Measurements from ENCODE around the gene NFATC1.

NFATC1 gene

DNA sequence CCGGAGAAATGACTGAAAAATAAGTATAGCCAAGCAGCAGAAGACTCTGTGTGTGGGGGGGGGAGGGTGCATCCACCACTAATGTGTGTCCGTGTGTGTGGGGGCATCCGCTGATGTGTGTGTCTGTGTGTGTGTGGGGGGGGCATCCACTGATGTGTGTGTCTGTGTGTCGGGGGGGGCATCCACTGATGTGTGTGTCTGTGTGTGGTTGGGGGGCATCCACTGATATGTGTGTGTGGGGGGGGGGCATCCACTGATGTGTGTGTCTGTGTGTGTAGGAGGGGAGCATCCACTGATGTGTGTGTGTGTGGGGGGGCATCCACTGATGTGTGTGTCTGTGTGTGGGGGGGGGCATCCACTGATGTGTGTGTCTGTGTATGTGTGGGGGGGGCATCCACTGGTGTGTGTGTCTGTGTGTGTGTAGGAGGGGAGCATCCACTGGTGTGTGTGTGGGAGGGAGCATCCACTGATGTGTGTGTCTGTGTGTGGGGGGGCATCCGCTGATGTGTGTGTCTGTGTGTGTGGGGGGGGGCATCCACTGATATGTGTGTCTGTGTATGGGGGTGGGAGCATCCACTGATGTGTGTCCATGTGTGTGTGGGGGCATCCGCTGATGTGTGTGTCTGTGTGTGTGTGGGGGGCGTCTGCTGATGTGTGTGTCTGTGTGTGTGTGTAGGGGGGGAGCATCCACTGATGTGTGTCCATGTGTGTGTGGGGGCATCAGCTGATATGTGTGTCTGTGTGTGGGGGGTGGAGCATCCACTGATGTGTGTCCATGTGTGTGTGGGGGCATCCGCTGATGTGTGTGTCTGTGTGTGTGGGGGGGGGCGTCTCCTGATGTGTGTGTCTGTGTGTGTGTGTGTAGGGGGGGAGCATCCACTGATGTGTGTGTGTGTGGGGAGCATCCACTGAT is 125.0 kb downstream of the NFATC1 start:
- Histone ChIP-seq H3K9ac (ENCODE audit: low read depth, low read length) (no peak overlapping the region), H3K9me3 (ENCODE audit: control insufficient read depth, insufficient read depth, low read length) (no peaks in the 10 kb centered on the region), H3K4me1 (ENCODE audit: control insufficient read depth, insufficient read depth, low read length) (no peaks in the 10 kb centered on the region)

DNA sequence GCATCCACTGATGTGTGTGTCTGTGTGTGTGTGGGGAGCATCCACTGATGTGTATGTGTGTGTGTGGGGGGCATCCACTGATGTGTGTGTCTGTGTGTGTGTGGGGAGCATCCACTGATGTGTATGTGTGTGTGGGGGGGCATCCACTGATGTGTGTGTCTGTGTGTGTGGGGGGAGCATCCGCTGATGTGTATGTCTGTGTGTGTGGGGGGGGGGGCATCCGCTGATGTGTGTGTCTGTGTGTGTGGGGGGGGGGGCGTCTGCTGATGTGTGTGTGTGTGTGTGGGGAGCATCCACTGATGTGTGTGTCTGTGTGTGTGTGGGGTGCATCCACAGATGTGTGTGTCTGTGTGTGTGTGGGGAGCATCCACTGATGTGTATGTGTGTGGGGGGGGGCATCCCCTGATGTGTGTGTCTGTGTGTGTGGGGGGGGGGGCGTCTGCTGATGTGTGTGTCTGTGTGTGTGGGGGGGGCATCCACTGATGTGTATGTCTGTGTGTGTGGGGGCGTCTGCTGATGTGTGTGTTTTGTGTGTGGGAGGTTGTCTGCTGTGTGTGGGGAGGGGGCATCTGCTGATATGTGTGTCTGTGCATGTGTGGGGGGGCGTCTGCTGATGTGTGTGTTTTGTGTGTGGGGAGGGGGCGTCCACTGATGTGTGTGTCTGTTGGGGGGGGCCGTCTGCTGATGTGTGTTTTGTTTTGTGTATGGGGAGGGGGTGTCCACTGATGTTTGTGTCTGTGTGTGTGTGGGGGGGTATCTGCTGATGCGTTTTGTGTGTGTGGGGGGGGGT is 125.9 kb downstream of the NFATC1 start:
- Histone ChIP-seq H3K4me1 (ENCODE audit: control insufficient read depth, insufficient read depth, low read length) (no peaks in the 10 kb centered on the region), H3K36me3 (ENCODE audit: control insufficient read depth, insufficient read depth, low read length) (no peaks in the 10 kb centered on the region), H3K27me3 (ENCODE audit: control insufficient read depth, insufficient read depth, low read length) (no peaks in the 10 kb centered on the region), H3K9me3 (ENCODE audit: control insufficient read depth, insufficient read depth, low read length) (no peaks in the 10 kb centered on the region), H3K4me3 (ENCODE audit: low read depth, low read length) (no peak overlapping the region), H3K9ac (ENCODE audit: low read depth, low read length) (no peak overlapping the region)

More for the DNA sequence above, 125.0 kb downstream of the NFATC1 start:
- Histone ChIP-seq H3K4me3 (ENCODE audit: low read depth, low read length) (no peak overlapping the region), H3K36me3 (ENCODE audit: control insufficient read depth, insufficient read depth, low read length) (no peaks in the 10 kb centered on the region), H3K27me3 (ENCODE audit: control insufficient read depth, insufficient read depth, low read length) (no peaks in the 10 kb centered on the region)

DNA sequence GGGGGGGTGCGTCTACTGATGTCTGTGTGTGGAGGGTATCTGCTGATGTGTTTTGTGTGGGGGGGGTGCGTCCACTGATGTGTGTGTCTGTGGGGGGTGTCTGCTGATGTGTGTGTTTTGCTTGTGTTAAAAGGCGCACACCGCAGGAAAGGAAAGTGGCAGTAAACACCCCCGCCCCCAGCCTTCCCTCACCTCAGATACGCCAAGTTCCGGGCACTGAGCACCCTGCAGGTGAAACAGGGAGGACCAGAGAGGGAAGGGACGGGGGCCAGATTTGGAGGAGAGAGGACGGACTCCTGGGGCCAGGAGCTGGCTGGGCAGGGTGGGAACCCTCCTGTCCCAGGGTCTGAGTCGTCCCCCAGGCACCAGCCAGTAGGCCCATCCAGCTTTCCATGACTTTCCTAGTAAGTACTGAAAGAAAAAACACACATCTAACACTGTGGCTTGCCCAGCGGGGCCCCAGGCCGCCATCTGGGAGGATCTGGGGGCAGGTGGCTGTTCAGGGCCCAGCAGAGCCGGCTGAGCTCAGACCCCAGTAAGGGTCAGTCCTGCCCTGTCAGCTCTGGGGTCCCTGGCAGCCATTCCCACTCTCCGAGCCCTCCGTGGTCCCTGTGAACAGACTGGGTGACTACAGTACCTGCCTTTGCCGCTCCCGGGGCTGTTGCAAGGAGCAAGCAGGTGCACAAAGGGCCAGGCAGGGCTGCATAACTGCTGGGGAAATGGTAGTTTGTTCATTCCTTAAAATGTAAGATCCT is 126.9 kb downstream of the NFATC1 start:
- no peaks in the 10 kb centered on the region for H3K36me3 ChIP-seq (ENCODE audit: control insufficient read depth, insufficient read depth, low read length)
- H3K9ac ChIP-seq (ENCODE audit: low read depth, low read length), result no peak overlapping the region
- H3K9me3 ChIP-seq (ENCODE audit: control insufficient read depth, insufficient read depth, low read length), result no peaks in the 10 kb centered on the region
- no peak overlapping the region for H3K4me3 ChIP-seq (ENCODE audit: low read depth, low read length)
- H3K27me3 ChIP-seq (ENCODE audit: control insufficient read depth, insufficient read depth, low read length), result no peaks in the 10 kb centered on the region
- no peaks in the 10 kb centered on the region for H3K4me1 ChIP-seq (ENCODE audit: control insufficient read depth, insufficient read depth, low read length)

DNA sequence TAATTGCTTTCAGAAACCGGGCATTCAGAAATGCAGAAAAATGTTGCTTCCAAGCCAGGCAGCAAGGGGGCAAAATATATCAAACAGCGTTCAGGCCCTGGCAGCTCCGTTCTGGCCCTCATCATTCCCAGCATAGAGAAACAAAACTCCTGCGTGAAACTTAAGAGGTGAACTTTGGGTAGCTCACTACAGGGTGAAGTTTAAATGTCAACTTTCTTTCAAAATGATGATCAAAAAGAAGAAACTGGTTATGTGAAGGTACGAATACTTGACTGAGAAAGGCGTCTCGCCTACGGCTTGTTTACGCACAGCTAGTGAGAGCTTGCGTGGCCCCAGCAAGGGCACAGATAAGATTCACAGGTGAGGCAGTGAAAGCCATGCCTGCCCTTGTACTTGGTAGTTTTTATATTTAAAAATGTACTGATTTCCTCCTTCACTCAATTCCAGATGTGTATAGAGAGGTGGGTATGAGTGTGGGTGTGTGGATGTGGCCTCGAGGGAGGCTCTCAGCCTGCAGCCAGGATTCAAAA is 127.5 kb downstream of the NFATC1 start:
- Histone ChIP-seq H3K9me3 (ENCODE audit: control insufficient read depth, insufficient read depth, low read length) (no peaks in the 10 kb centered on the region), H3K36me3 (ENCODE audit: control insufficient read depth, insufficient read depth, low read length) (no peaks in the 10 kb centered on the region), H3K27me3 (ENCODE audit: control insufficient read depth, insufficient read depth, low read length) (no peaks in the 10 kb centered on the region), H3K4me1 (ENCODE audit: control insufficient read depth, insufficient read depth, low read length) (no peaks in the 10 kb centered on the region), H3K9ac (ENCODE audit: low read depth, low read length) (no peak overlapping the region), H3K4me3 (ENCODE audit: low read depth, low read length) (no peak overlapping the region)

DNA sequence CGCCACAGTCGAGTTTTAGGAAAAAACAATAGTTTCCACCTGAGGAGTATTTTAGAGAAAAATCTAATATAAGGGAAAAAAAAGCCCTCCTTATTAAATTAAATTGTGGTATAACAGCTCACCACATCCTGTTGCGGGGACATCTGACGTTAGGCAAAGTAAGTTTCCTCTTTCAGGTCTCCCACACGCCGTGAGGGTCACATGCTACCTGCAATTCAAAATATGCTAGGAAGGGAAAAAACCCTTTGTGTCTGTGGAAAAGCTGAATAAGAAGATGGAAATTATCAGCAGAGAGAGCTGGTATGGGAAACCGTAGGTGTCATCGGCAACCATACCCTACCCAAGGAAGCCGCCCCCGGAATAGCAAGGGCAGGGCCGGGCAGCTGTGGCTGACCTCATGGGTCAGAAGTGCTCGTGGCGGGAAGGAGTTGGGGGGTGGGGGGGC is 128.0 kb downstream of the NFATC1 start:
- Histone ChIP-seq H3K4me1 (ENCODE audit: control insufficient read depth, insufficient read depth, low read length) (no peaks in the 10 kb centered on the region), H3K9ac (ENCODE audit: low read depth, low read length) (no peak overlapping the region), H3K36me3 (ENCODE audit: control insufficient read depth, insufficient read depth, low read length) (no peaks in the 10 kb centered on the region), H3K9me3 (ENCODE audit: control insufficient read depth, insufficient read depth, low read length) (no peaks in the 10 kb centered on the region), H3K4me3 (ENCODE audit: low read depth, low read length) (no peak overlapping the region), H3K27me3 (ENCODE audit: control insufficient read depth, insufficient read depth, low read length) (no peaks in the 10 kb centered on the region)

DNA sequence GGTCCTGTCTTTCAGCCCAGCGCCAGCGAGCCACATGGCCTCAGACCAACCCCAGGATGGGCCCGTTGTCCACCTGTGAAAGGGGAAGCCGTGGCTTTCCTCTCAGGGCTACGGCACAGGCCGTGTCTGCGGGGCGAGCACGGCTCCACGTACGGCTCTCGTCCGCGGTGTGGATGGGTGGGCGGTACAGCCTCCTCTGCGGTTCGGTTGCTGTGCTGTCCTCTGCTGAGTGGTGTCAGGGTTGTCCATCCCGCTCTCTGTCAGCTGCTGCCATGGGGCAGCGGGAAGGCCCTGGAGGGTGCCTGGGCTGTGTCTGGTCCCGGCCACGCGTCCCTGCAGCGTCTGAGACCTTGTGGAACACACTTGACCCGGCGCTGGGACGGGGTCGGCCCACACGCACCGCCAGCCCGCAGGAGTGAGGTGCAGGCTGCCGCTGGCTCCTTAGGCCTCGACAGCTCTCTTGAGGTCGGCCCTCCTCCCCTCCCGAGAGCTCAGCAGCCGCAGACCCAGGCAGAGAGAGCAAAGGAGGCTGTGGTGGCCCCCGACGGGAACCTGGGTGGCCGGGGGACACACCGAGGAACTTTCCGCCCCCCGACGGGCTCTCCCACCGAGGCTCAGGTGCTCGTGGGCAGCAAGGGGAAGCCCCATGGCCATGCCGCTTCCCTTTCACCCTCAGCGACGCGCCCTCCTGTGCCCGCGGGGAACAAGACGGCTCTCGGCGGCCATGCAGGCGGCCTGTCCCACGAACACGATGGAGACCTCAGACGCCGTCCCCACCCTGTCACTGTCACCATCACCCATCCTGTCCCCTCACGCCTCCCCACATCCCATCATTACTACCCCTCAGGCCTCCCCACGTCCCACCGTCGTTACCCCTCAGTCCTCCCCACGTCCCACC is 128.7 kb downstream of the NFATC1 start:
- no peak overlapping the region for H3K4me3 ChIP-seq (ENCODE audit: low read depth, low read length)
- no peak overlapping the region for H3K9ac ChIP-seq (ENCODE audit: low read depth, low read length)
- no peaks in the 10 kb centered on the region for H3K4me1 ChIP-seq (ENCODE audit: control insufficient read depth, insufficient read depth, low read length)
- no peaks in the 10 kb centered on the region for H3K27me3 ChIP-seq (ENCODE audit: control insufficient read depth, insufficient read depth, low read length)
- no peaks in the 10 kb centered on the region for H3K36me3 ChIP-seq (ENCODE audit: control insufficient read depth, insufficient read depth, low read length)
- no peaks in the 10 kb centered on the region for H3K9me3 ChIP-seq (ENCODE audit: control insufficient read depth, insufficient read depth, low read length)

DNA sequence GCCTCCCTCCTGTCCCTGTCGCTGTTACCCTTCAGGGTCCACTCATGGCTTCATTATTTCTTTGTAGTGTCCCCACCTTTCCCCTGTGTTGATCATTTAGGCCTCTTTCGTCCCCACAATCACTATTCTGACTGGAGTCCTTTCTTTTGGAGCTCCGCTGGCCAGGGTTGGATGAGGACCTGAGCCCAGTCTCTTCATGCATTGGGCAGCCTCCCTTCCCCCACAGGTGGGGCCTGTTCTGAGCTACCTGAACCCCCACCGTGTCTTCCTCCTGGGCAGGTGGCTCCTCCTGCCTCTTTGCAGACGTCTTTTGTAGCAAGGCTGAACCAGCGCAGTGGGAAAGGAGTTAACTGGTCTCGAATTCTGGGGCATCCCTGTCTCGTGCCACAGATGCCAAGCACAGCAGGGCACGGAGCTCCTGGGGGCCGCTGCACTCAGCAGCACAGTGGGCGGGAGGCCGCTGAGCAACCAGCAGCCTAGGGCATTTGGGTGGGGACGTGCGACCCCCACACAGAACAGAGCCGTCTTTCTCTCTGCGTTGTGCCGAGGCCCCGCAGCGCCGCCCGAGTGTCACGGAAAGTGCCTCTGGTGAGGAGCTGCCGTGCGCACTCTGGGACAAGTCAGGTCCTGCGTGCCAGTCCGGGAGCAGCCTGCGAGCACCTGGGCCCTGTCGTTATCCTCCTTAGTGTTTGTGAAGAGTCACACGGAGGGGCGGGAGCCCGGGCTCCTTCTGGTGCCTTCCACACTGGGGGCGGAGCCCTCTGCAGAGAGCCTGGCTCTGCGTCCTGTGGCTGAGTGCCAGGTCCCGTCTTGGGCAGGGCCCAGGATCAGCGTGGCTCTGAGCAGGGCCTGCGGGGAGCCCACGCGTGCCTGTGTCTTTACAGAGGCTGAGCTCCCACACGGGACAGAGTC is 130.1 kb downstream of the NFATC1 start:
- Histone ChIP-seq H3K9me3 (ENCODE audit: control insufficient read depth, insufficient read depth, low read length) (no peaks in the 10 kb centered on the region), H3K36me3 (ENCODE audit: control insufficient read depth, insufficient read depth, low read length) (no peaks in the 10 kb centered on the region), H3K27me3 (ENCODE audit: control insufficient read depth, insufficient read depth, low read length) (no peaks in the 10 kb centered on the region), H3K9ac (ENCODE audit: low read depth, low read length) (no peak overlapping the region), H3K4me3 (ENCODE audit: low read depth, low read length) (no peak overlapping the region), H3K4me1 (ENCODE audit: control insufficient read depth, insufficient read depth, low read length) (no peaks in the 10 kb centered on the region)

DNA sequence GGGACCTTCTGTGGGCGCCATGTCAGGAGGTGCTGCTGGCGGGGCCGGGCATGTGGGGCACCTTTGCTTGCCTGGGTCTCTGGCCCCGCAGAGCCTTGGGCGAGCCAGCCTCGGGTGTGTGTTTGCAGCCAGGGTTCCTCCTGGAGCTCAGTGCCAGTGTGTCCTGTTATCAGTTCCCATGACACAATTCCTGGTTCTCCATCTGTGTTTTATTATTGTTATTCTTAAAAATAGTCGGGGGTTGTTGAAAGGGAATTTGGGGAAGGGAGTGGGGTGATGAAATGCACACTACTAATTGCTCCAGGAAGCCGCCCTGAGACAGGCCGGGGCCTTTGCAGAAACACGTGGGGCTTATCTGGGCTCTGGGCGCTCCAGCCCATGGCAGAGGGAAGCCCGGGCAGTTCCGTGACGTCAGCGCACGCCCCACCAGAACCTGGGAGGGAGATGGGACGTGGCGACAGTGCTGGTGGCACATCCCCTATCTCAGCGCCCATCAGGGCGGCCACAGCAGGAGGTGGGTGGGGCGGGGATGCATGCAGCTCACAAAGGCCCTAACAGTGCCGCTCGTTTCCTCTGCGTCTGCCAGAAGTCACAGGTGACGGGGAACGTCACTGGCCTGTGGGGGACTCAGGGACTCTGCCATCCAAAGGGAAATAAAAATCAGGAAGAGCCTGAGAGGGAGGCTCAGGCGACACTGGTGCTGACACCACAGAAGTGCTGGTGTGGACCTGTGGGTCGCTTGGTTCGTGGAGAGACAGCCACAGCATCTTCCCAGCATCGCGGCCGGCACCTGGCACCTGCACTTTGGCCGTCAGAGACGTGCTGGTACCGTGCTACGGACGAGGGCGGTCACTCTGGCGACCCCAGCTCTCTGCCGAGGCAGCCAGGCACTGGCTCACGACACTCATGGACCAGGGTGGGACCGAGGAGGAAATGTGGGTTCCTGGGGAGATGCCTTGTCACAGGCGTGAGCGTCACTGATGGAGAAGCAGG is 131.0 kb downstream of the NFATC1 start:
- Histone ChIP-seq H3K36me3 (ENCODE audit: control insufficient read depth, insufficient read depth, low read length) (no peaks in the 10 kb centered on the region), H3K4me3 (ENCODE audit: low read depth, low read length) (no peak overlapping the region), H3K27me3 (ENCODE audit: control insufficient read depth, insufficient read depth, low read length) (no peaks in the 10 kb centered on the region), H3K9me3 (ENCODE audit: control insufficient read depth, insufficient read depth, low read length) (no peaks in the 10 kb centered on the region), H3K9ac (ENCODE audit: low read depth, low read length) (no peak overlapping the region), H3K4me1 (ENCODE audit: control insufficient read depth, insufficient read depth, low read length) (no peaks in the 10 kb centered on the region)

DNA sequence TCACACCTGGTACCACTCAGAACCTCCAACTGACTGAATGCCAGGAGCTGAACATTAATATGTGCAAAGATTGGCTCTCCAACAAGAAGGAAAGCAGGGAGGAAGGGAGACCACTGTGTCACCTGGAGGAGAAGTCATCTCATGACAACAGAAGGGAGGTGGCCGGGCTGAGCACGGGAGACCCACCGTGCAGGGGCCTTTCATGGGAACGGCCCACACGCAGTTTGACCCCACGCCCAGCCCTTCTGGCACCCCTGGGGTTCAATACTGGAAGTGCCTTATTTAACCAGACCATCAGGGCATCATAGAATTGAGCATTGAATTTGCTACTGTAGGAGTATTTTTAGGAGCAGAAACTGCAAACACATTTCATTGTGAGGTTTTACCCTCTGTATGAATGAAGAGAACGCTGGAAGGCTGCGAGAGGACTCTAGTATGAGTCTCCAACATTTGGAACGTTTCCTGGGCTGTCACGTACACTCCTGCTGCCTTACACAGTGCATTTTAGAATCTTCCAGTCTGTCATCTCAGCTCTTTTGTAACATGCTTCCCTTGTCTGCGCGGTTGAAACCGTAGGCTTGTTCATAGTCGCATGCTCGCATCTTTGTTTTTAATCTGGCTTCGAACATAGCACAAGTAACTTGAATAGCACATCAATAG is 132.1 kb downstream of the NFATC1 start:
- Histone ChIP-seq H3K27me3 (ENCODE audit: control insufficient read depth, insufficient read depth, low read length) (no peaks in the 10 kb centered on the region), H3K4me1 (ENCODE audit: control insufficient read depth, insufficient read depth, low read length) (no peaks in the 10 kb centered on the region), H3K36me3 (ENCODE audit: control insufficient read depth, insufficient read depth, low read length) (no peaks in the 10 kb centered on the region), H3K4me3 (ENCODE audit: low read depth, low read length) (no peak overlapping the region), H3K9me3 (ENCODE audit: control insufficient read depth, insufficient read depth, low read length) (no peaks in the 10 kb centered on the region), H3K9ac (ENCODE audit: low read depth, low read length) (no peak overlapping the region)

Measured in iPS-15b (cell line).